Ecto neural progenitor cell (in vitro differentiated cells): Measurements from ENCODE around the gene RNF121.

Source experiments
- DNase-seq: peaks from one replicate; pipeline ENCODE4 v3.0.0-alpha.2; 2018; ENCODE audit warnings: low spot score

Gene RNF121

DNA sequence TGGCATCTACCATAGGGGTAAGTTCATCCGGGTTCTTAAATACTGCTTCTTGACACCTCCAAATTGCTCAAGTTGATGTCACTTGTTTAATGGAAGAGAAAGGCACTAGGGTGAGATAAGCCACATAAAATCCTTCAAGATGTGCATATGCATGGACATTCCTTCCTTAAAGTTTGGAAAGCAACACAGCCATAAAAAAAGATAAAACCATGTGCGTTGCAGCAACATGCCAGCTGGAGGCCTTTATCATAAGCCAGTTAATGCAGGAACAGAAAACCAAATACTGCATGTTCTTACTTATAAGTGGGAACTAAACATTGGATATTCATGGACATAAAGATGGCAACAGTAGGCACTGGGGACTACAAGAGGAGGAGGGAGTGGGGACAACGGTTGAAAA lies 61.9 kb downstream of the RNF121 start:
- no peak for DNase-seq

- no peak for DNase-seq
Observed at GRCh38 chr11:71991494-71991893, 62.6 kb downstream of the RNF121 start.

- DNase-seq, result no peak
Observed at GRCh38 chr11:71992136-71992730, 63.4 kb downstream of the RNF121 start.

- no peak for DNase-seq
Observed at GRCh38 chr11:71994786-71995185, 65.9 kb downstream of the RNF121 start.

- no peak for DNase-seq
Observed at GRCh38 chr11:71995726-71996291, 67.0 kb downstream of the RNF121 start.

- no peak for DNase-seq
Observed at GRCh38 chr11:71996517-71996916, 67.7 kb downstream of the RNF121 start.

- DNase-seq, result no peak
Observed at GRCh38 chr11:71996946-71997345, 68.1 kb downstream of the RNF121 start.

GRCh38 chr11:71997594-71997993 lies 68.7 kb downstream of the RNF121 start:
- no peak for DNase-seq

DNA sequence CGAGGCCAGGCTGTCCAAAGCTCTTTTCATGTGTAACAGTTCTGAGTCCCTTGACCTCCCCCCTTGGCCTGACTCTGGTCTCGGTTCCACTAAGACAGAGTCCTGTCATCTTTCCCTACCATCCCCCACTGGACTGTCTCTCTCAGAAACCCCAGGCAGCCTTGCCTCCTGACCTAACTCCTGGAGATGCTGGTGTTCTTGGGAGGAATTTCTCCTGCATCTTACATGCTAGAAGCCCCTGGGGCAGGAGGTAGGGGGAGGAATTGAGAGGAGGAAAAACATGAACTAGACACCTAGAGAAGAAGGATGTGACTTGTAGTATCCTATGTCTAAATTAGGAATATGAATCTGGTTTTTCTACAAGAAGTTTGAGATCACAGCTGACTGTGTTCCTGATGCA lies 69.2 kb downstream of the RNF121 start:
- DNase-seq, result no peak

- no peak for DNase-seq
Observed at GRCh38 chr11:71998649-71999310, 69.9 kb downstream of the RNF121 start, which contains the start of gene IL18BP. Gene IL18BP, plus strand, starts transcription at chr11:71998909. Its CDS starts 1,076 bp downstream, at chr11:71999985.

DNA sequence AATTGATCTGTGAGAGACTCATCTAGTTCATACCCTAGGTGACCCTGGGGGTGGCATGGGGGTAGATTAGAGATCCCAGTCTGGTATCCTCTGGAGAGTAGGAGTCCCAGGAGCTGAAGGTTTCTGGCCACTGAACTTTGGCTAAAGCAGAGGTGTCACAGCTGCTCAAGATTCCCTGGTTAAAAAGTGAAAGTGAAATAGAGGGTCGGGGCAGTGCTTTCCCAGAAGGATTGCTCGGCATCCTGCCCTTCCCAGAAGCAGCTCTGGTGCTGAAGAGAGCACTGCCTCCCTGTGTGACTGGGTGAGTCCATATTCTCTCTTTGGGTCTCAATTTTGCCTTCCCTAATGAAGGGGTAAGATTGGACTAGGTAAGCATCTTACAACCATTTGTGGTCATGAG lies 70.5 kb downstream of the RNF121 start:
- DNase-seq, result no peak

DNA sequence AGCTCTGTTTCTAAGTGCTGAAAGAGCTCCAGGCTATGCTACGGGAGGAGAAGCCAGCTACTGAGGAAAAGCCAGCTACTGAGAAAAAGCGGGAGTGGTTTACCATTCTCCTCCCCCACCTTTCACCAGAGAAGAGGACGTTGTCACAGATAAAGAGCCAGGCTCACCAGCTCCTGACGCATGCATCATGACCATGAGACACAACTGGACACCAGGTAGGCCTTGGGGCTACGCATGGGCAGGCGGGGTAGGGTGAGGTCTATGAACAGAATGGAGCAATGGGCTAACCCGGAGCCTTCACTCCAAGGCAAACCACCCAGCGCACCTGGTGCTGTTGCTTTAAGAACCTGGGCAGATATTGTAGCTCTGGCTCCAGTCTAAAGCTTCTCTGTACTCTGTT lies 71.0 kb downstream of the RNF121 start:
- DNase-seq, result no peak

DNA sequence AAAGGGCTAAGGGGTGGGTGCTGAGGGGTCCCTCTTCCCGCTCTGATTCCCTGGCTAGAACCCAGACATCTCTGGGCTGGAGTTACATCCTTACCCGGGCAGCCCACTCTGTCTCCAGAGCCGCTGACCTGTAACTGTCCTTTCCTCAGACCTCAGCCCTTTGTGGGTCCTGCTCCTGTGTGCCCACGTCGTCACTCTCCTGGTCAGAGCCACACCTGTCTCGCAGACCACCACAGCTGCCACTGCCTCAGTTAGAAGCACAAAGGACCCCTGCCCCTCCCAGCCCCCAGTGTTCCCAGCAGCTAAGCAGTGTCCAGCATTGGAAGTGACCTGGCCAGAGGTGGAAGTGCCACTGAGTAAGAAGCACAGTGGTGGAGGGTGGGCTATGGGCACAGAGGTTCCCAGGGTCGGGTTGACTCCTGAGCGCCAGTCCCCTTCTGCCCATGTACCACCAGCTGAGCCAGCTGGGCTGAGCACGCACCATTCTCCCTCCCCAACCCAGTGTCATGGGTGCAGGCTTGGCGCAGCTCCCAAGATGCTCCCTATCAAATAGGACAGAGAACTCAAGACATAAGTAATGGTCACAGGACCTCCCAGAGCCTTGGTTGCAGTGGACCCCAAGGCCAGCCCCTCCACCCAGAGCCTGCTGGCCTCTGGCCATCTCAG lies 71.5 kb downstream of the RNF121 start:
- no peak for DNase-seq

DNA sequence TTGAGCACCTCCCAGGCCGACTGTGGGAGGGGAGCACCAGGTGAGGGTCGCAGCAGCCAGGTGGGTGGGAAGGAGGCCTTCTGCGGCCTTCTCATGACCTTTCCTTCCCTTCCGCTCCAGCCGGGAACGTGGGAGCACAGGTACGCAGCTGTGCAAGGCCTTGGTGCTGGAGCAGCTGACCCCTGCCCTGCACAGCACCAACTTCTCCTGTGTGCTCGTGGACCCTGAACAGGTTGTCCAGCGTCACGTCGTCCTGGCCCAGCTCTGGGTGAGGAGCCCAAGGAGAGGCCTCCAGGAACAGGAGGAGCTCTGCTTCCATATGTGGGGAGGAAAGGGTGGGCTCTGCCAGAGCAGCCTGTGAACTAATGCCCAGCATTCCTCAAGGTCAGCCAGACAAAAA lies 72.4 kb downstream of the RNF121 start:
- no peak for DNase-seq

DNA sequence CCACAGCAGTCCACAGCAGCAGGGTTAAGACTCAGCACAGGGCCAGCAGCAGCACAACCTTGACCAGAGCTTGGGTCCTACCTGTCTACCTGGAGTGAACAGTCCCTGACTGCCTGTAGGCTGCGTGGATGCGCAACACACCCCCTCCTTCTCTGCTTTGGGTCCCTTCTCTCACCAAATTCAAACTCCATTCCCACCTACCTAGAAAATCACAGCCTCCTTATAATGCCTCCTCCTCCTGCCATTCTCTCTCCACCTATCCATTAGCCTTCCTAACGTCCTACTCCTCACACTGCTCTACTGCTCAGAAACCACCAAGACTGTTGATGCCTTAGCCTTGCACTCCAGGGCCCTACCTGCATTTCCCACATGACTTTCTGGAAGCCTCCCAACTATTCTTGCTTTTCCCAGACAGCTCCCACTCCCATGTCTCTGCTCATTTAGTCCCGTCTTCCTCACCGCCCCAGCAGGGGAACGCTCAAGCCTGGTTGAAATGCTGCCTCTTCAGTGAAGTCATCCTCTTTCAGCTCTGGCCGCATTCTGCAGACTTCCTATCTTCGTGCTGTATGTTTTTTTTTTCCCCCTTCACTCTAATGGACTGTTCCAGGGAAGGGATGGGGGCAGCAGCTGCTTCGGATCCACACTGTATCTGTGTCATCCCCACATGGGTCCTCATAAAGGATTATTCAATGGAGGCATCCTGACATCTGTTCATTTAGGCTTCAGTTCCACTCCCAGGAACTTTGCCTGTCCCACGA lies 73.2 kb downstream of the RNF121 start:
- no peak for DNase-seq

- no peak for DNase-seq
Observed at GRCh38 chr11:72002841-72003775, 74.3 kb downstream of the RNF121 start.

GRCh38 chr11:72003776-72004171 lies 74.9 kb downstream of the RNF121 start:
- no peak for DNase-seq

- DNase-seq, result no peak
Observed at GRCh38 chr11:72004515-72005346, 75.9 kb downstream of the RNF121 start.

DNA sequence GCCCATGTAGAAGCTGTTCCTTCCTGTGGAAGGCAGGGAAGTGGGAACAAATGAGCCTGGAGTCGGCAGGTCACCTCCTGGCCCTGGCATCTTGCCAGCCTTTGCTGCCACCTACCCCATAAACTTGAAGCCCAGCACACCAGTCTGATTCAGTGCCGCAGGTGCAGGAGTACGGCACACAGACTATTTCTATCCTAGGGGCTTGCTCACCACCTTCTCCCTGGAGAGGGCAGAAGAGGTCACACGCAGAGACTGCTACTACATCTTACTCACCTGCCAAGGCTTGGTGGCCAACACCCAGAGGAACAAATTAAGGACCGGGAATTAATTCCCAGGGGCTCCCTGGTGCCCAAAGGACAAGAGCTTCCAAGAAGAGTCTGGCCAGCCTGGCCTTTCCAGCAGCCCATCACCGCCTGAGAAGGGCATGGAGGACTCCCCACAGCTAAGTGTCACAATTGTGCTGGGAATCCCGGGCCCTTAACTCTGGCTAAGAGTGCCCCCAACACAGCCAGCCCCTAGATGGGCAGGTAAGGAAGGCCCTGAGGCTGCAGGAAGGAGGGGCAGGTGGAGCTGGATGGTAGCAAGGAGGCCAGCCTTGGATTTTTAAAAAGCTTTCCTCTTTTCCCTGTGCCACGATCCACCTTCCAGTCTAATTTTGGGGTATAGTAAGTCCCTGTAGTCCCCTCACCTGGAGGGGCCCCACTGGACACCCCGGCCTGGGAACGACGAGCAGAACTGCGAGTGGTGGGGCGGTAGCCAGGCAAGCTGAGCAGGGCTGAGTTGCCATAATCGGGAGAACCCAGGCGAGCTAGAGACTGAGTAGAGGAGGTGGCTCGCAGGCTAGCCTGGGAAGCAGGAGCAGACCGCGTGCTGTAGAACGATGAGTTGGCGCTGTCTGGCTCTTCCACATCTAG lies 76.8 kb downstream of the RNF121 start:
- DNase-seq, result no peak
